Endothelial cell of umbilical vein (primary cell): ENCODE measurements around the gene CNTN5. TPM values are rescaled to one million over a fixed set of nuclear protein-coding genes. Genes with fewer than 3 reads are reported as not detected.

Source experiments
- BruUV-seq: library from RNA; stranded (reverse); fragments of 400-500 nt; replicated peaks from 2 replicates; lab custom pipeline; 2021; lab: Mats Ljungman, UMichigan
- CTCF ChIA-PET: fragments of 300-600, 350-600 bp; sonication (Branson Sonifier 250); formaldehyde crosslinking; loops from one replicate; lab custom pipeline; 2021; ENCODE audit warnings: antibody characterized with exemption, inconsistent platforms; lab: Charles Lee
- POLR2A ChIA-PET: fragments of 300-600, 350-600 bp; sonication (Branson Sonifier 250); formaldehyde crosslinking; loops from one replicate; lab custom pipeline; 2021; ENCODE audit warnings: antibody characterized with exemption, inconsistent platforms; lab: Charles Lee
- DNase-seq: peaks from one replicate; pipeline ENCODE4 v3.0.0-alpha.2; 2011; ENCODE audit warnings: low read depth, low spot score
- FAIRE-seq: peaks from 2 replicates; lab custom pipeline; 2011; peaks lifted over from hg19 to GRCh38; lab: Jason Lieb, UNC
- H2AFZ ChIP-seq: 2 replicates; pipeline ENCODE4 v1.6.0; 2012; ENCODE audit warnings: low read depth, low read length, control low read depth, inconsistent platforms
- H3K27ac ChIP-seq: 2 replicates; pipeline ENCODE4 v1.5.1; 2011; ENCODE audit warnings: low read depth, mild to moderate bottlenecking, control low read depth, low read length, moderate library complexity; ENCODE audit not compliant: insufficient read depth
- H3K27me3 ChIP-seq, 2 experiments: 2 replicates each; pipeline versions ENCODE4 v1.6.0 to v1.6.1; 2011; ENCODE audit warnings: low read length in 2 of 2, mixed read lengths in 1 of 2; ENCODE audit not compliant: control insufficient read depth in 2 of 2, insufficient read depth in 2 of 2
- H3K36me3 ChIP-seq, 2 experiments: 2 replicates in 1 of 2; 3 replicates in 1 of 2; pipeline ENCODE4 v1.5.1; 2011; ENCODE audit warnings: low read length in 2 of 2, mild to moderate bottlenecking in 1 of 2, moderate library complexity in 1 of 2; ENCODE audit not compliant: control insufficient read depth in 2 of 2, insufficient read depth in 2 of 2; ENCODE audit errors: extremely low read depth in 1 of 2
- H3K4me1 ChIP-seq: 3 replicates; pipeline ENCODE4 v1.5.1; 2011; ENCODE audit warnings: mild to moderate bottlenecking, low read length; ENCODE audit not compliant: control insufficient read depth, insufficient read depth; ENCODE audit errors: extremely low read depth
- H3K4me2 ChIP-seq: 2 replicates; pipeline ENCODE4 v1.6.1; 2011; ENCODE audit warnings: low read length, control low read depth, mixed read lengths; ENCODE audit not compliant: insufficient read depth
- H3K4me3 ChIP-seq, 3 experiments: fragments of 200-600 bp in 1 of 3; sonication (generic), shearing (Covaris generic) in 1 of 3; replicated peaks in 1 of 3; 2 replicates each; pipeline ENCODE4 v1.5.1; 2011 to 2016; ENCODE audit warnings: control low read depth in 3 of 3, low read length in 3 of 3, mild to moderate bottlenecking in 2 of 3, inconsistent platforms in 1 of 3, low read depth in 1 of 3, moderate library complexity in 1 of 3; ENCODE audit not compliant: insufficient read depth in 1 of 3
- H3K79me2 ChIP-seq: 2 replicates; pipeline ENCODE4 v1.6.0; 2012; ENCODE audit warnings: low read length, inconsistent platforms; ENCODE audit not compliant: control insufficient read depth, insufficient read depth
- H3K9ac ChIP-seq: replicated peaks from 2 replicates; pipeline ENCODE3; 2011; ENCODE audit warnings: low read length, control low read depth; ENCODE audit not compliant: insufficient read depth; ENCODE audit errors: extremely low read depth
- H3K9me1 ChIP-seq: replicated peaks from 3 replicates; pipeline ENCODE4 v1.6.0; 2011; ENCODE audit warnings: mild to moderate bottlenecking, low read length; ENCODE audit not compliant: control insufficient read depth, insufficient read depth; ENCODE audit errors: extremely low read depth
- H3K9me3 ChIP-seq: replicated peaks from 2 replicates; pipeline ENCODE4 v1.5.1; 2012; ENCODE audit warnings: low read length, inconsistent platforms; ENCODE audit not compliant: control insufficient read depth, insufficient read depth
- H4K20me1 ChIP-seq: replicated peaks from 2 replicates; pipeline ENCODE3; 2011; ENCODE audit warnings: mild to moderate bottlenecking, low read length; ENCODE audit not compliant: control insufficient read depth, insufficient read depth; ENCODE audit errors: extremely low read depth
- EZH2 ChIP-seq: IDR thresholded peaks from 2 replicates; pipeline ENCODE4 v1.6.1; 2012; ENCODE audit warnings: borderline replicate concordance, low read depth, mild to moderate bottlenecking, moderate library complexity, low read length, inconsistent platforms; ENCODE audit not compliant: severe bottlenecking
- FOS ChIP-seq: IDR thresholded peaks from 2 replicates; pipeline ENCODE4 v1.6.1; 2011; ENCODE audit warnings: mild to moderate bottlenecking, low read length, moderate library complexity, borderline replicate concordance; ENCODE audit not compliant: insufficient read depth
- GATA2 ChIP-seq: IDR thresholded peaks from 2 replicates; pipeline ENCODE4 v1.7.0; 2011; ENCODE audit warnings: low read depth, mild to moderate bottlenecking, moderate library complexity, mixed read lengths, low read length; ENCODE audit not compliant: insufficient read length, insufficient read depth
- MYC ChIP-seq: IDR thresholded peaks from one replicate; pipeline ENCODE4 v1.6.1; 2011; ENCODE audit warnings: mild to moderate bottlenecking, low read depth, low read length
- POLR2A ChIP-seq: IDR thresholded peaks from 2 replicates; pipeline ENCODE4 v1.6.1; 2012; ENCODE audit warnings: low read depth, mild to moderate bottlenecking, control low read depth, low read length
- POLR2AphosphoS5 ChIP-seq: IDR thresholded peaks from 2 replicates; pipeline ENCODE4 v1.6.1; 2012; ENCODE audit warnings: low read depth, mild to moderate bottlenecking, control low read depth, low read length, moderate library complexity; ENCODE audit not compliant: insufficient read depth
- dilution Hi-C: fragments of 300-500 bp; cut with MboI; formaldehyde crosslinking; loops from one replicate; pipeline ENCODE4 v1.15.0; 2019; ENCODE audit warnings: low sequenced_read_pairs; ENCODE audit not compliant: extremely low pct_ligation_motif_present
- intact Hi-C: fragments of 100-400 bp; cut with micrococcal nuclease; formaldehyde crosslinking; loops from one replicate; pipeline ENCODE4 v1.10.0; 2022
- polyA plus RNA-seq, 4 experiments: library from polyadenylated mRNA; depleted of rRNA in 3 of 4; stranded (reverse) in 3 of 4; unstranded in 1 of 4; fragments of >200 nt; gene quantifications; 2 replicates each; pipeline versions ENCODE4 v1.2.1 to v1.2.3, GENCODE V29; 2011 to 2012; ENCODE audit warnings: missing spikeins in 1 of 4
- total RNA-seq: library from RNA; stranded (reverse); gene quantifications from 2 replicates; pipeline ENCODE4 v1.2.3, GENCODE V29; 2021
- TF ChIP-seq, protein P1 (sequence below), 2 donors: IDR thresholded peaks; 1 replicate in 1 of 2; 2 replicates in 1 of 2; pipeline ENCODE4 v1.5.1; 2011; ENCODE audit warnings: low read length in 2 of 2, mild to moderate bottlenecking in 2 of 2, moderate library complexity in 2 of 2, control low read depth in 1 of 2, inconsistent platforms in 1 of 2, low read depth in 1 of 2; ENCODE audit not compliant: insufficient read depth in 1 of 2; ENCODE audit errors: extremely low read depth in 1 of 2
- TF ChIP-seq, protein P2 (sequence below): IDR thresholded peaks from 2 replicates; pipeline ENCODE4 v1.6.1; 2011; ENCODE audit not compliant: insufficient read depth, insufficient read length

CNTN5 gene
- total and polyA plus RNA-seq, 2 donors (not counting 3 experiments of a cell fraction or from before 2014, with no cell fraction given): not detected

- Histone ChIP-seq H3K27ac (no peak overlapping the region), H3K79me2 (no peaks in the 10 kb centered on the region), H2AFZ (no peak overlapping the region), H3K9ac (no peak overlapping the region), H3K4me3 (no peak overlapping the region), H3K9me3 (peaks cover 7% of the 10 kb centered on the region), H3K4me2 (no peak overlapping the region), H4K20me1 (no peaks in the 10 kb centered on the region), H3K36me3 (no peaks in the 10 kb centered on the region), H3K27me3 (no peaks in the 10 kb centered on the region), H3K4me1 (no peaks in the 10 kb centered on the region), H3K9me1 (no peaks in the 10 kb centered on the region)
- DNase-seq (no peak), FAIRE-seq (no peak)
- intact Hi-C loops: no loop called here
- CTCF ChIA-PET: no interaction called here
- BruUV-seq: no TSS peak
- POLR2A ChIA-PET: no interaction called here
- dilution Hi-C loops: no loop called here
- TF ChIP-seq FOS (no peak), POLR2AphosphoS5 (no peak), GATA2 (no peak), MYC (no peak), POLR2A (no peak), EZH2 (no peak)
- TF ChIP-seq, protein P1, sequence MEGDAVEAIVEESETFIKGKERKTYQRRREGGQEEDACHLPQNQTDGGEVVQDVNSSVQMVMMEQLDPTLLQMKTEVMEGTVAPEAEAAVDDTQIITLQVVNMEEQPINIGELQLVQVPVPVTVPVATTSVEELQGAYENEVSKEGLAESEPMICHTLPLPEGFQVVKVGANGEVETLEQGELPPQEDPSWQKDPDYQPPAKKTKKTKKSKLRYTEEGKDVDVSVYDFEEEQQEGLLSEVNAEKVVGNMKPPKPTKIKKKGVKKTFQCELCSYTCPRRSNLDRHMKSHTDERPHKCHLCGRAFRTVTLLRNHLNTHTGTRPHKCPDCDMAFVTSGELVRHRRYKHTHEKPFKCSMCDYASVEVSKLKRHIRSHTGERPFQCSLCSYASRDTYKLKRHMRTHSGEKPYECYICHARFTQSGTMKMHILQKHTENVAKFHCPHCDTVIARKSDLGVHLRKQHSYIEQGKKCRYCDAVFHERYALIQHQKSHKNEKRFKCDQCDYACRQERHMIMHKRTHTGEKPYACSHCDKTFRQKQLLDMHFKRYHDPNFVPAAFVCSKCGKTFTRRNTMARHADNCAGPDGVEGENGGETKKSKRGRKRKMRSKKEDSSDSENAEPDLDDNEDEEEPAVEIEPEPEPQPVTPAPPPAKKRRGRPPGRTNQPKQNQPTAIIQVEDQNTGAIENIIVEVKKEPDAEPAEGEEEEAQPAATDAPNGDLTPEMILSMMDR (IDR thresholded peaks at IDR 0.05; ENCODE audit: extremely low read depth in 1 of 2, insufficient read depth in 1 of 2, low read depth in 1 of 2, low read length in 2 of 2): no peak
- TF ChIP-seq, protein P2, sequence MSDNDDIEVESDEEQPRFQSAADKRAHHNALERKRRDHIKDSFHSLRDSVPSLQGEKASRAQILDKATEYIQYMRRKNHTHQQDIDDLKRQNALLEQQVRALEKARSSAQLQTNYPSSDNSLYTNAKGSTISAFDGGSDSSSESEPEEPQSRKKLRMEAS: no peak
Measured at GRCh38 chr11:99063331-99063730, 42.6 kb downstream of the CNTN5 start.
